Astrocyte of the spinal cord (primary cell): Measurements from ENCODE around the gene MPIG6B.
"Not testable (repeated sequence)": the region's sequence is repeated elsewhere in the genome, so short reads cannot be mapped to it uniquely, and the experiment has no call there.

ENCODE experiments used
- DNase-seq: peaks from one replicate; pipeline ENCODE4 v3.0.0; 2011; ENCODE audit warnings: low read depth, low spot score
- H3K4me3 ChIP-seq: 2 replicates; pipeline ENCODE4 v1.5.1; 2011; ENCODE audit warnings: low read depth, mild to moderate bottlenecking, low read length, moderate library complexity
- in situ Hi-C: cut with HindIII; loops from 2 replicates; pipeline ENCODE4 v1.10.0; 2017; ENCODE audit warnings: low sequenced_read_pairs
- TF ChIP-seq, protein P1 (sequence below): IDR thresholded peaks from 2 replicates; pipeline ENCODE4 v1.5.1; 2012; ENCODE audit warnings: low read depth, mild to moderate bottlenecking, low read length, inconsistent platforms

MPIG6B gene

DNA sequence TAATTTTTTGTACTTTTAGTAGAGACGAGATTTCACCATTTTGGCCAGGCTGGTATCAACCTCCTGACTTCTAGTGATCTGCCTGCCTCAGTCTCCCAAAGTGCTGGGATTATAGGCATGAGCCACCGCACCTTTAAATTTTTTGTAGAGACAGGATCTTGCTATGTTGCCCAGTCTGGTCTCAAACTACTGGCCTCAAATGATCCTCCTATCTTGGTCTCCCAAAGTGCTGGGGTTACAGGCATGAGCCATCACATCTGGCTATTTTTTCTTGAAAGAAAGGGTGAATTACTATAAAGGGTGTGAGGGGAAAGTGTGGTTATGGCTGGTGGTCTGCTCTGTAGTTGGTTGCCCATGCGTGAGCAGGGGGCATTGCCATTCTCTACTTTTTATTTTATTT lies 14.9 kb upstream of the MPIG6B start:
- no peak overlapping the region for H3K4me3 ChIP-seq
- TF ChIP-seq, protein P1, sequence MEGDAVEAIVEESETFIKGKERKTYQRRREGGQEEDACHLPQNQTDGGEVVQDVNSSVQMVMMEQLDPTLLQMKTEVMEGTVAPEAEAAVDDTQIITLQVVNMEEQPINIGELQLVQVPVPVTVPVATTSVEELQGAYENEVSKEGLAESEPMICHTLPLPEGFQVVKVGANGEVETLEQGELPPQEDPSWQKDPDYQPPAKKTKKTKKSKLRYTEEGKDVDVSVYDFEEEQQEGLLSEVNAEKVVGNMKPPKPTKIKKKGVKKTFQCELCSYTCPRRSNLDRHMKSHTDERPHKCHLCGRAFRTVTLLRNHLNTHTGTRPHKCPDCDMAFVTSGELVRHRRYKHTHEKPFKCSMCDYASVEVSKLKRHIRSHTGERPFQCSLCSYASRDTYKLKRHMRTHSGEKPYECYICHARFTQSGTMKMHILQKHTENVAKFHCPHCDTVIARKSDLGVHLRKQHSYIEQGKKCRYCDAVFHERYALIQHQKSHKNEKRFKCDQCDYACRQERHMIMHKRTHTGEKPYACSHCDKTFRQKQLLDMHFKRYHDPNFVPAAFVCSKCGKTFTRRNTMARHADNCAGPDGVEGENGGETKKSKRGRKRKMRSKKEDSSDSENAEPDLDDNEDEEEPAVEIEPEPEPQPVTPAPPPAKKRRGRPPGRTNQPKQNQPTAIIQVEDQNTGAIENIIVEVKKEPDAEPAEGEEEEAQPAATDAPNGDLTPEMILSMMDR, result no peak
- no peak for DNase-seq
- in situ Hi-C loops, result no loop called here

DNA sequence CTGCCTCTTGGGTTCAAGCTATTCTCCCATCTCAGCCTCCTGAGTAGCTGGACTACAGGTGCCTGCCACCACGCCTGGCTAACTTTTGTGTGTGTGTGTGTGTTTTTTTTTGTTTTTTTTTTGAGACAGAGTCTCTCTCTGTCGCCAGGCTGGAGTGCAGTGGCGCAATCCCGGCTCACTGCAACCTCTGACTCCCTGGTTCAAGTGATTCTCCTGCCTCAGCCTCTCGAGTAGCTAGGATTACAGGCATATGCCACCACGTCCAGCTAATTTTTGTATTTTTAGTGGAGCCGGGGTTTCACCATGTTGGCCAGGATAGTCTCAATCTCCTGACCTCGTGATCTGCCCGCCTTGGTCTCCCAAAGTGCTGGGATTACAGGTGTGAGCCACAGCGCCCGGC lies 14.0 kb upstream of the MPIG6B start:
- H3K4me3 ChIP-seq, in situ Hi-C loops, DNase-seq: not testable (repeated sequence)

DNA sequence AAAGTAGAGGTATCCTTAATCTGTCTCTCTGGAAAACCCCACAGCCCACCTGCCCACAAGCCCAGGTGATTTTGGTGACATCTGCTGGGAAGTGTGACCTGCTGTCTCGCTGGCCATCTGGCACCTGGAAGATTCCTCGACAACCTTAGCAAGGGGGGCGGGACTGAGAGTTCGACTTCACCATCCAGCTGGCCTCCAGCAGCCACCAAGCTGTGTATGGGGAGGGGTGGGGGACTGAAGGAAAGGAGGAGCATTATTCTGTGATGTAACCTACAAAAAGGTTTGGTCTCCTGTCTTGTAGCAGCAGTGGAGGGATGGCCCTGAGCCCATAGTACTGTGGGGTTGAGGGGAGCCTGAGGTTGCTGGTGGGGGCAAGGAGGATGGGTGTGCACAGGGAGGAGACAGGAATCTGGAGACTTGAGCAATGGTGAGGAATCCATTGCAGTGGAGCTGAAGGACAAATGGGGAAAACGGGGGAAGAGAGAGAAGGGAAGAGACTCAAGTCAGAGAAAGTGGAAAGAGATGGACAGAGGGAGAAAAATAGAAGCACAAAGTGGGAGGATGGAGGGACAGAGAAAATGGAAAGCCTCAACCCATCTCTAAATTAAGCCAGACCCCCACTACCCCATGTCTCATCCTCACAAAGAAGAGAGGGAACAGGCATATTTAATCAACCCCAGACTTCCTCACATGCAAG lies 12.5 kb upstream of the MPIG6B start:
- TF ChIP-seq, protein P1, result no peak
- no peak overlapping the region for H3K4me3 ChIP-seq
- no peak for DNase-seq
- in situ Hi-C loops, result no loop called here

DNA sequence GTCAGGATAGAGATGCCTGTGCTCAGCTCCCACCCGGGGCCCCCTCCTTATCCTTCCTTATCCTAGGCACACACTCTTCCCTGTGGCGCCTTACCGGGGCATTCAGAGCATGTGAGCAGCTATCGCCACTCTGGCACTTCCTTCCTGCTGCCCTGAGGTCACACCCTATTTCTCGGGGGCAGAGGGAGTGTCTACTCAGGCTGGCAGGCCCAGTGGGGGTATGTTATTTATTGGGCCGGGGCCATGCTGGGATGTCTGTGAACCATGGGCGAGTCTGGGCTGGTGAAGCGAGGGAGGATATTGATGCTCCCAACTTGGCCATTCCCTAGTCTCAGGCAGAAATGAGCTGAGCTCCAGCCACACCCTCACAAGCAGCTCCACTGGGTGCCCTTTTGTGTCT lies 11.9 kb upstream of the MPIG6B start:
- no peak overlapping the region for H3K4me3 ChIP-seq
- DNase-seq, result no peak
- TF ChIP-seq, protein P1, result no peak
- in situ Hi-C loops, result no loop called here

DNA sequence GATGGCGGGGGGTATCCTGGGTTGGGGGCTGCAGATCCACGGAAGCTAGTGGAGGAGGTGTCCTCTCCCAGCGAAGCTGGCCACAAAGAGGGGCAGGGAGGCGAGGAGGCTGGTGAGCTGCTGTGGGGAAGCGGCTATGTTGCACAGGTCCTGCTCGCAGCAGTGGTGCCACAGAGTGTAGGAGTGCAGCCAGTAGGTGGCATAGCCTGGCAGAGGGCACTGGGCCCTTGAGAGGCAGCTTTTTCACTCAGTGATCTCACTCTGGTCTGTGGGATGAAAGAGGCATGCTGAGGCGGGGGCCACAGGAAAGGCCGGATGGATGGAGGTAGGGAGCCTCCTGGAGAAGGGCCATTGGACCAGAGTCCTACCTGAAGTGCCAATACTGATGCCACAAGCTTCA lies 10.9 kb upstream of the MPIG6B start:
- TF ChIP-seq, protein P1, result no peak
- no peak overlapping the region for H3K4me3 ChIP-seq
- no peak for DNase-seq
- in situ Hi-C loops, result no loop called here

DNA sequence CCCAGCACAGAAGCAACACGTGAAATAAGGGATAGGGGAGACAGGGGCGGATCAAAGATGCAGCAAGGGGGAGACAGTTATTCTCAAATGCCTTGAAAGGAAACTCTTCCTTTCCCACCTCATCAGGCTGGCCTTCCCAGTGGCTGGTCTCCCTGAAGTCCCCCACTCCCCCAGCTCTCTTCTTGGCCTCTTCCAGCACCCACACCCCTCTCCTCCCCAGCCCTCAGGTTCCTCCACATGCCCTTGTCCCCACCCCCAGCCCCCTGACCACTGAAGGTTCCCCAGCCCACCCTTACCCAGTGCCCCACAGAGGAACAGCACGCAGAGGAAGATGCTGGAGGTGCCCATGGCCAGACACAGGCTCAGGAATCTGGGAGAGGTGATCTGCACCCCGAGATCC lies 9.7 kb upstream of the MPIG6B start:
- no peak for DNase-seq

DNA sequence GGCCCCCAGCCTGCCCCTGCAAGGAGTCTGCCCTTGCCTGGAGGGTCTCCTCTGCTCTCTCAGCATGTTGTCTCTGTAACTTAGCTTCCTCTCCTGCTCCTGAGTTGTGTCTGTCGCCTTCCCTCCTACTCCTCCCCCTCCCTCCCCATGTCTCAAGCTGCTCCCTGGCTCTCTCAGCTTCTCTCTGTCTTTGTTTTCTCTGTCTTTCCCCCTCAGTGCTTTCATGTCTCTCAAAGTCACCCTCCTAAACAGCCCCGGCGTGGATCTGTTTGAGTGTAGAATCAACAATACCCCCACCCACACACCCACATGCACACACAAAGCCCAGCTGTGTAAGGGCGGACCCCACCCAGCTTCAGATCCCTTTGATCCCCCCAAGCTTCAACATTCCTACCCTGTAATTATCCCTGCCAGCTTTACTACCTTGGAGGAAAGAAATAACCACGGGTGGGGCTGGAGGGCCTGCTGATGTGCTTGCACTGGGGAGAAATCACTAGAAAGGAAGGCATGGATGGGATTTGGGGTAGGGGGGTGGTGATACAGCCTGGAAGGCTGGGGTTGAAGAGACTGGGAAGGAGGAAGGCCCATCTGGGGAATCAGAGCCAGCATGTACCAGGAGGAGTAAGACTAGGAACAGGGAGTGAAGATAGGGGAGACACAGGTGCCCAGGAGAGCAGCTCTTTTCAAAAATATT lies 9.0 kb upstream of the MPIG6B start:
- in situ Hi-C loops, result no loop called here
- TF ChIP-seq, protein P1, result no peak
- no peak overlapping the region for H3K4me3 ChIP-seq
- no peak for DNase-seq

More for the DNA sequence above, 9.7 kb upstream of the MPIG6B start:
- TF ChIP-seq, protein P1, result no peak
- H3K4me3 ChIP-seq, result no peak overlapping the region
- in situ Hi-C loops, result no loop called here
